ENCODE results near the gene PIAS4.

The PIAS4 gene

DNA sequence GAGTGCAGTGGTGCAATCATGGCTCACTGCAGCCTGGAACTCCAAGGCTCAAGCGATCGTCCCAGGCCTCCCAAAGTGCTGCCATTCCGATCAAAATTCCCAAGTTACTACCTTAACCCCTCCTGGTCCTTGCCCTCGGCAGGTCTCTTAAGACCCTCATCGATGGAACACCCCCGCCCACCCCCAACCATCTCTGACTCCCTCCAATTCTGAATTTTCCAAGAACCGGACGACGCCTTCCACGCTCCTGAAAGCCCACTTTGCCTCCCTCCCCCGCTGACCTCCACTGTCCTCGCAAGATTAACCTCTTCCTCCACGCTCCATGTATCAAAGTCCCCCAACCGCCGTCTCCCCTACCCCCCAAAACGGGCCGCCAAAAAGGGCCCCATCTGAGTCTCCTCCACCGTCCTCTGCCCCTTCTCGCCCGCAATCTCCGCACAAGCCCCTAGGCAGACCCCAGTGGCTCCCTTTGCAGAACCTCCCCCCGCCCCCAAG lies 37.2 kb upstream of the PIAS4 start:
- H3K4me3 Mint-ChIP-seq: peak overlapping the region; percentile 95
- no peaks in the 10 kb centered on the region for H3K27me3 Mint-ChIP-seq (ENCODE audit: low read depth)
- H3K36me3 Mint-ChIP-seq (ENCODE audit: low read depth): peaks cover 14% of the 10 kb centered on the region
- peaks cover 22% of the 10 kb centered on the region for H3K4me1 Mint-ChIP-seq (ENCODE audit: low read depth)
- H3K9me3 Mint-ChIP-seq: no peaks in the 10 kb centered on the region
- peak overlapping the region; percentile 81 for H3K27ac Mint-ChIP-seq

GRCh38 chr19:3970808-3971598 lies 36.5 kb upstream of the PIAS4 start, which contains the start of gene DAPK3:
DAPK3 (minus strand) TSS chr19:3971099; CDS start chr19:3969735, 1,364 bp downstream.
- H3K36me3 Mint-ChIP-seq (ENCODE audit: low read depth): peaks cover 18% of the 10 kb centered on the region
- peak within 1 kb of the TSS; percentile 95 for H3K4me3 Mint-ChIP-seq
- H3K27ac Mint-ChIP-seq: peak within 1 kb of the TSS; percentile 81
- peaks cover 22% of the 10 kb centered on the region for H3K4me1 Mint-ChIP-seq (ENCODE audit: low read depth)
- no peaks in the 10 kb centered on the region for H3K9me3 Mint-ChIP-seq
- no peaks in the 10 kb centered on the region for H3K27me3 Mint-ChIP-seq (ENCODE audit: low read depth)

GRCh38 chr19:3975144-3975543 lies 32.4 kb upstream of the PIAS4 start:
- no peaks in the 10 kb centered on the region for H3K27me3 Mint-ChIP-seq (ENCODE audit: low read depth)
- no peak overlapping the region for H3K27ac Mint-ChIP-seq
- peaks cover 24% of the 10 kb centered on the region for H3K36me3 Mint-ChIP-seq (ENCODE audit: low read depth)
- H3K4me3 Mint-ChIP-seq: no peak overlapping the region
- peaks cover 13% of the 10 kb centered on the region for H3K4me1 Mint-ChIP-seq (ENCODE audit: low read depth)
- H3K9me3 Mint-ChIP-seq: no peaks in the 10 kb centered on the region

GRCh38 chr19:3975637-3976087 lies 31.9 kb upstream of the PIAS4 start:
- Mint-ChIP-seq H3K4me1 (ENCODE audit: low read depth) (peaks cover 9% of the 10 kb centered on the region), H3K9me3 (no peaks in the 10 kb centered on the region), H3K27me3 (ENCODE audit: low read depth) (no peaks in the 10 kb centered on the region), H3K27ac (no peak overlapping the region), H3K4me3 (no peak overlapping the region), H3K36me3 (ENCODE audit: low read depth) (peaks cover 26% of the 10 kb centered on the region)

- no peak overlapping the region for H3K4me3 Mint-ChIP-seq
- H3K27me3 Mint-ChIP-seq (ENCODE audit: low read depth): no peaks in the 10 kb centered on the region
These were observed 30.9 kb upstream of the PIAS4 start for GRCh38 chr19:3976495-3977241.

GRCh38 chr19:3977242-3978143 lies 30.0 kb upstream of the PIAS4 start:
- no peak overlapping the region for H3K27ac Mint-ChIP-seq
- peaks cover 7% of the 10 kb centered on the region for H3K4me1 Mint-ChIP-seq (ENCODE audit: low read depth)
- H3K36me3 Mint-ChIP-seq (ENCODE audit: low read depth): peaks cover 32% of the 10 kb centered on the region

More at GRCh38 chr19:3976495-3977241, 30.9 kb upstream of the PIAS4 start:
- Mint-ChIP-seq H3K36me3 (ENCODE audit: low read depth) (peaks cover 29% of the 10 kb centered on the region), H3K9me3 (no peaks in the 10 kb centered on the region), H3K4me1 (ENCODE audit: low read depth) (peaks cover 6% of the 10 kb centered on the region), H3K27ac (no peak overlapping the region)

DNA sequence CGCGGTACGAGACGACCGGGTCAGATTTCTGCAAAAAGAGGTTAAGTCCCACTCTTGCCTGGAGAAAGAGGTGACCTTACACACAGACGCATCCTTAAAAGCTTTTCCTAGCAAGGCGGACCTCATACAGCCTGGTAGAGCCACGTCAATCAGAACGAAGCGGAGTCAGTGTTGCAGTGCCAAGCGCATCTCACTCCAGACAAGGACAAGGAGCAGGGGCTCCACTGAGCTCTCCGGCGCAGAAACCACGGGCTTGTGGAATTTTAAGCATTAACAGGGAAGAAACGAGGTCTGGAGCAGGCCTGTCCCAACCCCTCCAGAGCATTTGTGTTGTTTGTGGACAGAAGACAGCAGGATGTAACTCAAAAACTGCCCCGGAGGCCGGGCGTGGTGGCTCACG lies 29.4 kb upstream of the PIAS4 start:
- no peaks in the 10 kb centered on the region for H3K27me3 Mint-ChIP-seq (ENCODE audit: low read depth)
- no peak overlapping the region for H3K4me3 Mint-ChIP-seq
- no peak overlapping the region for H3K27ac Mint-ChIP-seq
- peaks cover 13% of the 10 kb centered on the region for H3K4me1 Mint-ChIP-seq (ENCODE audit: low read depth)
- peaks cover 39% of the 10 kb centered on the region for H3K36me3 Mint-ChIP-seq (ENCODE audit: low read depth)
- no peaks in the 10 kb centered on the region for H3K9me3 Mint-ChIP-seq

More at GRCh38 chr19:3977242-3978143, 30.0 kb upstream of the PIAS4 start:
- no peaks in the 10 kb centered on the region for H3K27me3 Mint-ChIP-seq (ENCODE audit: low read depth)
- H3K9me3 Mint-ChIP-seq: no peaks in the 10 kb centered on the region
- H3K4me3 Mint-ChIP-seq: no peak overlapping the region

GRCh38 chr19:3979289-3979673 lies 28.3 kb upstream of the PIAS4 start:
- H3K27ac Mint-ChIP-seq: no peak overlapping the region
- H3K9me3 Mint-ChIP-seq: no peaks in the 10 kb centered on the region
- no peak overlapping the region for H3K4me3 Mint-ChIP-seq
- no peaks in the 10 kb centered on the region for H3K27me3 Mint-ChIP-seq (ENCODE audit: low read depth)
- peaks cover 50% of the 10 kb centered on the region for H3K36me3 Mint-ChIP-seq (ENCODE audit: low read depth)
- peaks cover 23% of the 10 kb centered on the region for H3K4me1 Mint-ChIP-seq (ENCODE audit: low read depth)

DNA sequence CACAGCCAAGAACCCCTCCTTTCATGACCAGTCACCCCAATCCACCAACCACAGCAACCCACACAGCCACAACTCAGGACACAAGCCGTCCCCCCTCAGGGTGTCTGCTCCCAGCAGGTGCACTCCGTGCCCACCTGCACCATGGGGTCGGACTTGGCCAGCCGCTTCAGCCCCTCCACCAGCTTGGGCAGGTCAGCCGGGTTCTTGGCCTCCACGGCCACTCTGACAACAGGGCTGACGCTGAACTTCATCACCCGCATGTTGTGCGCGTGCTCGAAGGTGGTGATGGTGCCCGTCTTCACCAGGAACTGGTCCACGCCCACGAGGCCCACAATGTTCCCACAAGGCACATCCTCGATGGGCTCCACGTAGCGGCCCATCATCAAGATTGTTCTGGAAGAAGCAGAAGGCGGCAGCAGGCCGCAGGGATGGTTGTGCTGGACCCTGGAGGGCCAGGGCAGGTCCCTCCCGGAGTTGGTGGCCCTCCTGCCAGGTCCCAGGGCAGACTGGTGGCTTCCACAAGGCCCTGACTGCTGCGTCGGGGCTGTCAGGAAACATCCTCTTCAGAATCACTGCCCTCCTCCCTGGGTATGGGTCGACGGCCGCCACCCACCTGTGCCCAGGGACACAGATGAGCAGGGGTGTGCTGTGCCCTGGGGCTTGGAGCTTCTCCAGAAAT lies 27.7 kb upstream of the PIAS4 start:
- Mint-ChIP-seq H3K4me3 (no peak overlapping the region), H3K4me1 (ENCODE audit: low read depth) (peaks cover 24% of the 10 kb centered on the region), H3K9me3 (no peaks in the 10 kb centered on the region), H3K27ac (no peak overlapping the region), H3K36me3 (ENCODE audit: low read depth) (peaks cover 56% of the 10 kb centered on the region), H3K27me3 (ENCODE audit: low read depth) (no peaks in the 10 kb centered on the region)

GRCh38 chr19:3980353-3981251 lies 26.9 kb upstream of the PIAS4 start:
- Mint-ChIP-seq H3K36me3 (ENCODE audit: low read depth) (peaks cover 57% of the 10 kb centered on the region), H3K4me3 (no peak overlapping the region), H3K27me3 (ENCODE audit: low read depth) (no peaks in the 10 kb centered on the region), H3K9me3 (no peaks in the 10 kb centered on the region), H3K4me1 (ENCODE audit: low read depth) (peaks cover 24% of the 10 kb centered on the region), H3K27ac (no peak overlapping the region)

DNA sequence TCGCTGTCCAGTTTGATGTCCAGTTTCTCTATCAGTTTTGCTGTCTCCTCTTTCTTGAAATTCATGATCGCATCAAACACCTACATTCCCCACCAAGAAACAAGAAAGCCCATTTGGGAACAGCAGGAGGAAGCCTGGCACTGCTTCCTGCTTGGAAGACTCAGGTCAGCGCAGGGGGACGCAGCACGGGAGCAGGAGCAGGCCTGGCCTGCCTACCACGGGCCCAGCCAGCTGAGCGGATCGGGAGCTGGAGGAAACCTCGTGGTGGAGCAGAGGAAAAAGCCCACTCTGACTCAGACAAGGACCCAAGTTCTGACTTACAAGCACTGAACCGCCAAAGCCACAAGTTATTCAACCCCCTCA lies 26.2 kb upstream of the PIAS4 start:
- Mint-ChIP-seq H3K27ac (no peak overlapping the region), H3K4me3 (peak overlapping the region; percentile 12), H3K27me3 (ENCODE audit: low read depth) (no peaks in the 10 kb centered on the region), H3K9me3 (no peaks in the 10 kb centered on the region), H3K4me1 (ENCODE audit: low read depth) (peaks cover 30% of the 10 kb centered on the region), H3K36me3 (ENCODE audit: low read depth) (peaks cover 53% of the 10 kb centered on the region)

DNA sequence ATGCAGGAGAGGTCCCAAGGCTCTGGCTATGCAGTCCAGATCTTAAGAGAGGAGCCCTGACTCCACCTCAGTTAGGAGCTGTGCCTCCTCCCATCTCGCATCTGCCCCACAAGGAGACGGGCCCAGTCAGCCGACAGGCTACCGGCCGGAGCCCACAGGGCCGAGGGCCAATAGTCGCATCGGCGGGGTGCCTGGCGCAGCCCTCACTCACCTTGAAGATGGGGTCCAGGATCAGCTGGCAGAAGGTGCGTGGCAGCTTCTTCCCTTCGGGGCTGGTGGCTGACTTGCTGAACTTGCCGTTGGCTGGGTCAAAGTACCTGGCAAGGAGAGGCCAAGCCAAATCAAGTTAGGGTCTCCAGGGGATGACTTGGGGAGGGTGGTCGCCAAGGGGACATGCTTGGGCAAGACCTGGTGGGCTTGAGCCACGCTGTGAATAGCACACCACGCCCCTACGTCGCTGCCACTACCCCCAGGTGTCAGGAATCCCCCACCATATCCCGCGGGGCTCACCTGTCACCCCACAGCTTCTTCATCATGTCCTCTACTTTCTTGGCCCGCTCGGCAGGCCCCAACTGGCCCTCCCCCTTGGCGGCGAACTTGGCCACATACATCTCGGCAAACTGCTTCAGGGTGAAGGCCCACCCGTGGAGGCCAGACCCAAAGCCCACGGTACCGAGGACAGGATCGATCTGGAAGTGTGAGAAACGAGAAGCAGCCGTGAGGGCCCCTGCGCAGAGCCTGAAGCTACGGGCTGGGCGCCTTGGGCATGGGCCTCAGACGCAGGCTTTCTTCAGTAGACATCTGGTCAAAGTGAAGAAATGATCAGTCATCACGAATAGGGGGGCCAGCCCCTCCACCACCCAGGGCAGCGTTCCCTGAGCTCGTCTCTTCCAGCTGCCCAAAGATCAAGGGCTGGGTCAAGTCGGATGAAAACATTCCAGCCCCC lies 25.5 kb upstream of the PIAS4 start:
- no peaks in the 10 kb centered on the region for H3K27me3 Mint-ChIP-seq (ENCODE audit: low read depth)
- H3K36me3 Mint-ChIP-seq (ENCODE audit: low read depth): peaks cover 53% of the 10 kb centered on the region
- no peaks in the 10 kb centered on the region for H3K9me3 Mint-ChIP-seq
- peaks cover 36% of the 10 kb centered on the region for H3K4me1 Mint-ChIP-seq (ENCODE audit: low read depth)
- no peak overlapping the region for H3K27ac Mint-ChIP-seq
- no peak overlapping the region for H3K4me3 Mint-ChIP-seq

All from T-helper 1 cell treated with Interleukin-12 subunit alpha and Interleukin-12 subunit beta and Interleukin-4 antibody, amounts not matched to agents 30 μg/mL and 1 μg/mL, for 36 hours (primary cell).